Neural cell (in vitro differentiated cells): ENCODE data around the gene CREB3L1.

Source experiments
- CTCF ChIP-seq: fragments of 450-650 bp; IDR thresholded peaks from 2 replicates; pipeline ENCODE4 v1.5.1; 2014; ENCODE audit warnings: antibody characterized with exemption, mild to moderate bottlenecking, moderate library complexity; ENCODE audit not compliant: poor library complexity, severe bottlenecking
- EP300 ChIP-seq: fragments of 450-650 bp; conservative IDR thresholded peaks from 2 replicates; pipeline ENCODE4 v1.6.1; 2014; ENCODE audit warnings: antibody characterized with exemption, mild to moderate bottlenecking, moderate library complexity; ENCODE audit not compliant: poor library complexity, severe bottlenecking
- EZH2 ChIP-seq: fragments of 200-600, 300-800 bp; shearing (Covaris generic), sonication (generic); IDR thresholded peaks from 2 replicates; pipeline ENCODE4 v1.6.1; 2014; ENCODE audit warnings: antibody characterized with exemption, low read length, borderline replicate concordance, mild to moderate bottlenecking; ENCODE audit not compliant: insufficient read depth, poor library complexity, severe bottlenecking
- MXI1 ChIP-seq: fragments of 450-650 bp; conservative IDR thresholded peaks from 2 replicates; pipeline ENCODE4 v1.6.1; 2014; ENCODE audit warnings: antibody characterized with exemption, mild to moderate bottlenecking; ENCODE audit not compliant: poor library complexity, severe bottlenecking
- POLR2AphosphoS5 ChIP-seq: IDR thresholded peaks from 2 replicates; pipeline ENCODE4 v1.6.1; 2012
- REST ChIP-seq: IDR thresholded peaks from 2 replicates; pipeline ENCODE4 v1.6.1; 2012; ENCODE audit warnings: borderline replicate concordance
- TAF1 ChIP-seq: IDR thresholded peaks from 2 replicates; pipeline ENCODE4 v1.6.1; 2012; ENCODE audit warnings: low read depth

GRCh38 chr11:46295312-46296058 lies 18.0 kb downstream of the CREB3L1 start:
- TF ChIP-seq TAF1, result no peak
- TF ChIP-seq REST, result no peak
- no peak for TF ChIP-seq CTCF
- TF ChIP-seq EP300, result no peak
- no peak for TF ChIP-seq EZH2
- TF ChIP-seq POLR2AphosphoS5, result no peak
- TF ChIP-seq MXI1, result peak; percentile 68
